Uterus (tissue), 2 donors: ENCODE measurements around the gene AGBL4.

Experiments
- CTCF ChIP-seq, 4 experiments: fragments of 200-600 bp in 2 of 4; fragments of 450-650 bp in 2 of 4; sonication (generic) in 2 of 4; IDR thresholded peaks; one replicate each; pipeline ENCODE4 v1.5.1; 2016 to 2019; ENCODE audit warnings: antibody characterized with exemption in 4 of 4, mild to moderate bottlenecking in 2 of 4, moderate library complexity in 1 of 4
- POLR2A ChIP-seq, 2 donors: fragments of 450-650 bp; IDR thresholded peaks; one replicate each; pipeline ENCODE4 v1.6.1; 2016; ENCODE audit warnings: antibody characterized with exemption in 2 of 2, mild to moderate bottlenecking in 1 of 2, moderate library complexity in 1 of 2

- TF ChIP-seq CTCF (IDR thresholded peaks at IDR 0.05) (no peak), POLR2A (IDR thresholded peaks at IDR 0.05) (no peak)
Observed at GRCh38 chr1:48680411-48681035, 1343.2 kb downstream of the AGBL4 start.
